ENCODE data around the gene RNF14. TPM values are rescaled to one million over a fixed set of nuclear protein-coding genes. Genes with fewer than 3 reads are reported as not detected.
A peak's percentile ranks its signal among the peaks of the same experiment; 100 is the strongest.

Gene RNF14
- polyA plus RNA-seq, 3 donors: 9.7 to 52.8 (median 31.2) TPM

- H3K4me3 Mint-ChIP-seq: no peak overlapping the region
- no peak overlapping the region for H3K9ac ChIP-seq (ENCODE audit: insufficient read depth, low read length, poor library complexity, severe bottlenecking)
- WGBS (ENCODE audit: insufficient coverage): 97% methylated on average over 6 of the region's 9 CpGs
- peak overlapping the region in 1 of 7 donors; percentile 70 for H3K27ac Mint-ChIP-seq
- no peak for TF ChIP-seq CTCF (IDR thresholded peaks at IDR 0.05)
- H3K36me3 Mint-ChIP-seq: peaks cover 15 to 24% of the 10 kb centered on the region in 2 donors
- H3K4me3 ChIP-seq (replicated peaks in 1 of 3; ENCODE audit: low read depth in 2 of 3, low read length in 3 of 3): no peak overlapping the region
- intact Hi-C loops (cut with micrococcal nuclease): no loop called here
- H2AFZ ChIP-seq (ENCODE audit: insufficient read depth, low read depth, low read length, poor library complexity, severe bottlenecking): no peak overlapping the region
- H3K4me2 ChIP-seq (replicated peaks; ENCODE audit: extremely low read depth, low read length, poor library complexity, severe bottlenecking): no peak overlapping the region
- H3K79me2 ChIP-seq (ENCODE audit: insufficient read depth, low read length): no peaks in the 10 kb centered on the region
- no peaks in the 10 kb centered on the region for H3K9me3 ChIP-seq (replicated peaks in 1 of 2; ENCODE audit: control insufficient read depth in 1 of 2, insufficient read depth in 1 of 2, low read length in 2 of 2)
- no peak overlapping the region for H3K27ac ChIP-seq (ENCODE audit: low read depth in 1 of 2, low read length in 2 of 2)
- H3K4me1 ChIP-seq (ENCODE audit: control insufficient read depth in 1 of 2, insufficient read depth in 2 of 2, low read length in 2 of 2): peaks cover 28 to 35% of the 10 kb centered on the region in 2 donors
- peaks cover 0 to 2% (median 1%) of the 10 kb centered on the region in 3 donors for H3K27me3 Mint-ChIP-seq (ENCODE audit: low read depth in 3 of 3)
- H3K27me3 ChIP-seq (ENCODE audit: control insufficient read depth in 2 of 2, insufficient read depth in 2 of 2, low read length in 2 of 2): no peaks in the 10 kb centered on the region
- H3K36me3 ChIP-seq (replicated peaks in 1 of 2; ENCODE audit: control insufficient read depth in 1 of 2, insufficient read depth in 2 of 2, low read length in 2 of 2): peaks cover 10 to 16% of the 10 kb centered on the region in 2 donors
- no peaks in the 10 kb centered on the region for H3K9me3 Mint-ChIP-seq
- no peaks in the 10 kb centered on the region for H4K20me1 ChIP-seq (ENCODE audit: insufficient read depth, low read length)
- peaks cover 36% of the 10 kb centered on the region for H3K4me1 Mint-ChIP-seq
- DNase-seq: no peak
These were observed 24.8 kb upstream of the RNF14 start for GRCh38 chr5:141944076-141944475.

- no peaks in the 10 kb centered on the region for H3K79me2 ChIP-seq (ENCODE audit: insufficient read depth, low read length)
- H2AFZ ChIP-seq (ENCODE audit: insufficient read depth, low read depth, low read length, poor library complexity, severe bottlenecking): no peak overlapping the region
- peak overlapping the region; percentile 22 to 42 for H3K27ac ChIP-seq (ENCODE audit: low read depth in 1 of 2, low read length in 2 of 2)
- H3K9ac ChIP-seq (ENCODE audit: insufficient read depth, low read length, poor library complexity, severe bottlenecking): peak overlapping the region; percentile 4
- H3K27me3 Mint-ChIP-seq (ENCODE audit: low read depth in 3 of 3): peaks cover 0 to 4% (median 2%) of the 10 kb centered on the region in 3 donors
- H3K27me3 ChIP-seq (ENCODE audit: control insufficient read depth in 2 of 2, insufficient read depth in 2 of 2, low read length in 2 of 2): no peaks in the 10 kb centered on the region
- WGBS (ENCODE audit: insufficient coverage): 84% methylated on average over 21 of the region's 25 CpGs
- H3K4me1 Mint-ChIP-seq: peaks cover 36% of the 10 kb centered on the region
- no peaks in the 10 kb centered on the region for H4K20me1 ChIP-seq (ENCODE audit: insufficient read depth, low read length)
- no peak for TF ChIP-seq CTCF (IDR thresholded peaks at IDR 0.05)
- H3K27ac Mint-ChIP-seq: peak overlapping the region; percentile 20 to 75 (median 70)
- no peaks in the 10 kb centered on the region for H3K9me3 Mint-ChIP-seq
- H3K36me3 ChIP-seq (replicated peaks in 1 of 2; ENCODE audit: control insufficient read depth in 1 of 2, insufficient read depth in 2 of 2, low read length in 2 of 2): peaks cover 0 to under 1% of the 10 kb centered on the region in 2 donors
- H3K9me3 ChIP-seq (replicated peaks in 1 of 2; ENCODE audit: control insufficient read depth in 1 of 2, insufficient read depth in 1 of 2, low read length in 2 of 2): no peaks in the 10 kb centered on the region
- no peak overlapping the region for H3K4me3 ChIP-seq (replicated peaks in 1 of 3; ENCODE audit: low read depth in 2 of 3, low read length in 3 of 3)
- H3K4me2 ChIP-seq (replicated peaks; ENCODE audit: extremely low read depth, low read length, poor library complexity, severe bottlenecking): peak overlapping the region; percentile 34
- DNase-seq: peak; percentile 30 to 61 (median 45)
- intact Hi-C loops (cut with micrococcal nuclease): no loop called here
- peaks cover 26 to 32% of the 10 kb centered on the region in 2 donors for H3K4me1 ChIP-seq (ENCODE audit: control insufficient read depth in 1 of 2, insufficient read depth in 2 of 2, low read length in 2 of 2)
- H3K36me3 Mint-ChIP-seq: peaks cover 1 to 9% of the 10 kb centered on the region in 2 donors
- peak overlapping the region in 1 of 2 donors; percentile 42 for H3K4me3 Mint-ChIP-seq
These were observed 23.3 kb upstream of the RNF14 start for GRCh38 chr5:141945511-141946051.

All from CD14-positive monocyte (primary cell).